Measurements from ENCODE around the gene EFNA5. TPM values are rescaled to one million over a fixed set of nuclear protein-coding genes. Genes with fewer than 3 reads are reported as not detected.

EFNA5 gene
- total RNA-seq, 5 donors from 2014 or later (not counting 1 experiment from before 2014, with no cell fraction given) = 0.06 to 2.6 (median 0.21) TPM; not detected in 1

- DNase-seq = no peak
- Histone ChIP-seq H3K27me3 (replicated peaks in 1 of 2; ENCODE audit: control insufficient read depth in 2 of 2, extremely low read depth in 1 of 2, insufficient read depth in 2 of 2, low read length in 1 of 2) (no peaks in the 10 kb centered on the region), H3K4me3 (ENCODE audit: control insufficient read depth in 1 of 2, extremely low read depth in 1 of 2, low read length in 1 of 2) (no peak overlapping the region), H3K9me3 (no peaks in the 10 kb centered on the region), H3K27ac (ENCODE audit: low read length) (no peak overlapping the region), H3K4me1 (ENCODE audit: control insufficient read depth in 1 of 2, extremely low read depth in 1 of 2, insufficient read depth in 2 of 2, low read length in 2 of 2) (peaks cover 4 to 10% of the 10 kb centered on the region in 2 experiments), H3K36me3 (ENCODE audit: control insufficient read depth in 2 of 2, extremely low read depth in 1 of 2, insufficient read depth in 1 of 2, low read length in 1 of 2) (no peaks in the 10 kb centered on the region)
- no peak overlapping the region for H3K27ac Mint-ChIP-seq
- ATAC-seq (replicated peaks in 1 of 4) = no peak
- ChIA-PET POLR2A (no interaction called here), CTCF (no interaction called here)
- no peak overlapping the region for H3K4me3 Mint-ChIP-seq
- H3K9me3 Mint-ChIP-seq = no peaks in the 10 kb centered on the region
- 100% methylated on average over 1 of the region's 2 CpGs for WGBS (ENCODE audit: insufficient coverage)
- no peaks in the 10 kb centered on the region for H3K36me3 Mint-ChIP-seq
- H3K4me1 Mint-ChIP-seq = peaks cover 6 to 12% (median 7%) of the 10 kb centered on the region in 3 donors
- peaks cover 0 to 4% of the 10 kb centered on the region in 2 donors for H3K27me3 Mint-ChIP-seq
These were observed 306.1 kb downstream of the EFNA5 start for GRCh38 chr5:107364443-107365319.

DNA sequence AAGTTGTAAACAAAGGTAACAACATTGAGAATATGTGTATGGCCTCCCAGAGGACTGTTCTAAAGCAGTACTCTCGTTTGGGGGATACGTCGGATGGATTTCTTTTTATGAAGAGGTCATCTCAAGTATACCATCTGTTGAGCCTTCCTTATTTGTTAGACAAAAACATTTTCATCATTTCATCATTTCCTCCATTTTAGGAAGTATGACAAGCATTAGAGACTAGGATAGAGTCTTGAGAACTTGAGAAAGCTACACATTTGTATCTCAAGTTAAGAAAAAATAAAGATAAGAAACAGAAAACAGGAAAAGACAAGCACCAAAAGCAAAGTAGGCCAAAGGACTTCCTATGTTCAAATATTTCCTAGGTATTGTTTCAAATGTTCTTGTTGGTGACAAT lies 307.0 kb downstream of the EFNA5 start:
- no peaks in the 10 kb centered on the region for H3K36me3 Mint-ChIP-seq
- H3K27me3 Mint-ChIP-seq = peaks cover 0 to 4% of the 10 kb centered on the region in 2 donors
- DNase-seq (no peak), ATAC-seq (replicated peaks in 1 of 4) (no peak)
- Histone ChIP-seq H3K4me1 (ENCODE audit: control insufficient read depth in 1 of 2, extremely low read depth in 1 of 2, insufficient read depth in 2 of 2, low read length in 2 of 2) (peaks cover 4 to 12% of the 10 kb centered on the region in 2 experiments), H3K27me3 (replicated peaks in 1 of 2; ENCODE audit: control insufficient read depth in 2 of 2, extremely low read depth in 1 of 2, insufficient read depth in 2 of 2, low read length in 1 of 2) (no peaks in the 10 kb centered on the region), H3K9me3 (no peaks in the 10 kb centered on the region), H3K36me3 (ENCODE audit: control insufficient read depth in 2 of 2, extremely low read depth in 1 of 2, insufficient read depth in 1 of 2, low read length in 1 of 2) (no peaks in the 10 kb centered on the region), H3K27ac (ENCODE audit: low read length) (no peak overlapping the region), H3K4me3 (ENCODE audit: control insufficient read depth in 1 of 2, extremely low read depth in 1 of 2, low read length in 1 of 2) (no peak overlapping the region)
- no CpG with 5 or more reads among the region's 3 CpGs for WGBS (ENCODE audit: insufficient coverage)
- ChIA-PET CTCF (no interaction called here), POLR2A (no interaction called here)
- no peak overlapping the region for H3K27ac Mint-ChIP-seq
- no peaks in the 10 kb centered on the region for H3K9me3 Mint-ChIP-seq
- H3K4me3 Mint-ChIP-seq = no peak overlapping the region
- peaks cover 6 to 12% (median 7%) of the 10 kb centered on the region in 3 donors for H3K4me1 Mint-ChIP-seq

- POLR2A ChIA-PET = no interaction called here
- CTCF ChIA-PET = no interaction called here
- no peak for ATAC-seq (replicated peaks in 1 of 4)
- Mint-ChIP-seq H3K36me3 (no peaks in the 10 kb centered on the region), H3K27me3 (peaks cover 4% of the 10 kb centered on the region in 2 donors), H3K27ac (no peak overlapping the region), H3K4me1 (peaks cover 6 to 12% (median 7%) of the 10 kb centered on the region in 3 donors), H3K4me3 (no peak overlapping the region), H3K9me3 (no peaks in the 10 kb centered on the region)
- no peak overlapping the region for H3K4me3 ChIP-seq (ENCODE audit: control insufficient read depth in 1 of 2, extremely low read depth in 1 of 2, low read length in 1 of 2)
- H3K27ac ChIP-seq (ENCODE audit: low read length) = no peak overlapping the region
- H3K9me3 ChIP-seq = no peaks in the 10 kb centered on the region
- no peaks in the 10 kb centered on the region for H3K27me3 ChIP-seq (replicated peaks in 1 of 2; ENCODE audit: control insufficient read depth in 2 of 2, extremely low read depth in 1 of 2, insufficient read depth in 2 of 2, low read length in 1 of 2)
- H3K36me3 ChIP-seq (ENCODE audit: control insufficient read depth in 2 of 2, extremely low read depth in 1 of 2, insufficient read depth in 1 of 2, low read length in 1 of 2) = no peaks in the 10 kb centered on the region
- peak in 1 of 35 experiments; percentile 18 for DNase-seq
- 40% methylated on average over 1 of the region's 4 CpGs for WGBS (ENCODE audit: insufficient coverage)
- H3K4me1 ChIP-seq (ENCODE audit: control insufficient read depth in 1 of 2, extremely low read depth in 1 of 2, insufficient read depth in 2 of 2, low read length in 2 of 2) = peaks cover 4 to 12% of the 10 kb centered on the region in 2 experiments
These were observed 308.8 kb downstream of the EFNA5 start for GRCh38 chr5:107361945-107362344.

GRCh38 chr5:107359916-107360234 lies 310.9 kb downstream of the EFNA5 start:
- no peaks in the 10 kb centered on the region for H3K36me3 Mint-ChIP-seq

DNA sequence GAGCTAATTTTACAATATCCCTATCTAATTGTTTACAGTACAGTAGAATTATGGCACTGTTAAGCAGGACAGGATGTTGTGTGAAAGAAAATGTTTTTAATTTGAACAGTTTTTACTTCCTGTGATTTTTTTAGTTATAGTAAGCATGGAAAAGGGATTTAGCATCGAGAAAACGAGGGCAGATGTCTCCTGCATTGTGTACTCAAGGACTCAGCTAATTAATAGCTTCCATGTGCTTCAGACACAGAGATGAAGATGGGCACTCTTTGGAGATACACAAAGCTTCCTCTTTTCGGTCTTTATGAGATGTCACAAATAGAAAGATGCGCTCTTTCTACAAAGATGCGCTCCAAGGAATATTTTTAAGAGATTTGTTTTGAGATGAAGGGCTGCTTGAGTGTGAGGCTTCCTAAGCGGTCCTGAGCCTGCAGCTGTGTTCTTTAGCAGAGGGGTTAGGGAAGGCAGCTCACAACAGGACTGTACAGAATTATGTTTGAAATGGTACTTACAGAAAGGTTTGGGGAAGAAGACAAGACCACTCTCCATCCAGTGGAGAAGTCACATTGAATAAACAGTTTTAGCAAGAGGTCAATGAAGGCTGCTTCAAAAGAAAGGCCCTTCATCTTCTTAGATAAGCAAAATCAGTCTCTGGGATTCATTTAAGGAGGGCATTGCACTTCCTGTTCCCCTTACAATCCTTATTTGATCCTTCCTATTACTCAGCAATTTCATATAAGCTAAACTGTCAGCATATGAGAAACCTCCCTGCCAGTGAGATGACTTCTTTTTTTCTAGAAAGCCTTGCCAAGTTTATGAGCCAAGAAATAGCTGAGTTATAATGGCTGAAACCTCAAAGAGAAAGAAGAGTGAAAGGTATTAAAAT lies 311.5 kb downstream of the EFNA5 start:
- Histone ChIP-seq H3K36me3 (ENCODE audit: control insufficient read depth in 2 of 2, extremely low read depth in 1 of 2, insufficient read depth in 1 of 2, low read length in 1 of 2) (no peaks in the 10 kb centered on the region), H3K4me1 (ENCODE audit: control insufficient read depth in 1 of 2, extremely low read depth in 1 of 2, insufficient read depth in 2 of 2, low read length in 2 of 2) (peaks cover 0 to 2% of the 10 kb centered on the region in 2 experiments), H3K9me3 (no peaks in the 10 kb centered on the region), H3K4me3 (ENCODE audit: control insufficient read depth in 1 of 2, extremely low read depth in 1 of 2, low read length in 1 of 2) (no peak overlapping the region), H3K27ac (ENCODE audit: low read length) (no peak overlapping the region), H3K27me3 (replicated peaks in 1 of 2; ENCODE audit: control insufficient read depth in 2 of 2, extremely low read depth in 1 of 2, insufficient read depth in 2 of 2, low read length in 1 of 2) (no peaks in the 10 kb centered on the region)
- 90% methylated on average over 5 of the region's 6 CpGs for WGBS (ENCODE audit: insufficient coverage)
- Mint-ChIP-seq H3K9me3 (no peaks in the 10 kb centered on the region), H3K27ac (no peak overlapping the region), H3K4me3 (no peak overlapping the region), H3K27me3 (peaks cover 0 to 8% of the 10 kb centered on the region in 2 donors), H3K36me3 (no peaks in the 10 kb centered on the region), H3K4me1 (no peaks in the 10 kb centered on the region)
- CTCF ChIA-PET = interaction anchor here in 1 of 2 donors (0.6 kb wide), 1 partner anchor 10 kb away, joined by 6 read pairs; no protein-coding TSS in a partner anchor
- POLR2A ChIA-PET = no interaction called here
- ATAC-seq (replicated peaks in 1 of 4) = no peak
- no peak for DNase-seq

More at GRCh38 chr5:107359916-107360234, 310.9 kb downstream of the EFNA5 start:
- H3K27me3 ChIP-seq (replicated peaks in 1 of 2; ENCODE audit: control insufficient read depth in 2 of 2, extremely low read depth in 1 of 2, insufficient read depth in 2 of 2, low read length in 1 of 2) = no peaks in the 10 kb centered on the region
- no peak for DNase-seq
- H3K4me3 ChIP-seq (ENCODE audit: control insufficient read depth in 1 of 2, extremely low read depth in 1 of 2, low read length in 1 of 2) = no peak overlapping the region
- no peaks in the 10 kb centered on the region for H3K9me3 Mint-ChIP-seq
- POLR2A ChIA-PET = interaction anchor here in 1 of 2 donors (0.6 kb wide), 1 partner anchor 30 kb away, joined by 4 read pairs; no protein-coding TSS in a partner anchor
- peaks cover 0 to 4% of the 10 kb centered on the region in 2 donors for H3K27me3 Mint-ChIP-seq
- CTCF ChIA-PET = interaction anchor here in 1 of 2 donors (0.6 kb wide), 1 partner anchor 10 kb away, joined by 6 read pairs; no protein-coding TSS in a partner anchor
- ATAC-seq (replicated peaks in 1 of 4) = no peak
- H3K4me1 Mint-ChIP-seq = peaks cover 0 to 2% (median 0%) of the 10 kb centered on the region in 3 donors
- H3K36me3 ChIP-seq (ENCODE audit: control insufficient read depth in 2 of 2, extremely low read depth in 1 of 2, insufficient read depth in 1 of 2, low read length in 1 of 2) = no peaks in the 10 kb centered on the region
- WGBS (ENCODE audit: insufficient coverage) = no CpG with 5 or more reads among the region's 2 CpGs
- H3K27ac Mint-ChIP-seq = no peak overlapping the region
- peaks cover 0 to 7% of the 10 kb centered on the region in 2 experiments for H3K4me1 ChIP-seq (ENCODE audit: control insufficient read depth in 1 of 2, extremely low read depth in 1 of 2, insufficient read depth in 2 of 2, low read length in 2 of 2)
- no peak overlapping the region for H3K4me3 Mint-ChIP-seq
- no peaks in the 10 kb centered on the region for H3K9me3 ChIP-seq
- no peak overlapping the region for H3K27ac ChIP-seq (ENCODE audit: low read length)

- ChIA-PET POLR2A (interaction anchor here (0.6 to 0.7 kb wide), 2 partner anchors 12 to 27 kb away, joined by 3 read pairs; no protein-coding TSS in a partner anchor), CTCF (interaction anchor here in 1 of 2 donors (0.6 kb wide), 1 partner anchor 35 kb away, joined by 3 read pairs; no protein-coding TSS in a partner anchor)
- Histone ChIP-seq H3K27ac (ENCODE audit: low read length) (no peak overlapping the region), H3K4me3 (ENCODE audit: control insufficient read depth in 1 of 2, extremely low read depth in 1 of 2, low read length in 1 of 2) (no peak overlapping the region), H3K36me3 (ENCODE audit: control insufficient read depth in 2 of 2, extremely low read depth in 1 of 2, insufficient read depth in 1 of 2, low read length in 1 of 2) (no peaks in the 10 kb centered on the region), H3K4me1 (ENCODE audit: control insufficient read depth in 1 of 2, extremely low read depth in 1 of 2, insufficient read depth in 2 of 2, low read length in 2 of 2) (peaks cover 0 to 2% of the 10 kb centered on the region in 2 experiments), H3K9me3 (no peaks in the 10 kb centered on the region), H3K27me3 (replicated peaks in 1 of 2; ENCODE audit: control insufficient read depth in 2 of 2, extremely low read depth in 1 of 2, insufficient read depth in 2 of 2, low read length in 1 of 2) (no peaks in the 10 kb centered on the region)
- Mint-ChIP-seq H3K9me3 (peaks cover 0 to 3% (median 0%) of the 10 kb centered on the region in 3 donors), H3K4me3 (no peak overlapping the region), H3K27me3 (peaks cover 2 to 13% of the 10 kb centered on the region in 2 donors), H3K27ac (no peak overlapping the region), H3K36me3 (no peaks in the 10 kb centered on the region), H3K4me1 (no peaks in the 10 kb centered on the region)
- no CpG with 5 or more reads among the region's 2 CpGs for WGBS (ENCODE audit: insufficient coverage)
- DNase-seq (no peak), ATAC-seq (replicated peaks in 1 of 4) (no peak)
These were observed 313.8 kb downstream of the EFNA5 start for GRCh38 chr5:107356891-107357290.
